ENCODE data around the gene ZNF155.

Gene ZNF155

GRCh38 chr19:44005973-44006372, 22.0 kb downstream of the ZNF155 start:
- no peak for DNase-seq

GRCh38 chr19:44007473-44007872, 23.5 kb downstream of the ZNF155 start:
- DNase-seq = no peak

- no peak for DNase-seq
Observed at GRCh38 chr19:44010468-44010867, 26.5 kb downstream of the ZNF155 start.

GRCh38 chr19:44019498-44019897, 35.5 kb downstream of the ZNF155 start:
- DNase-seq = no peak

- no peak for DNase-seq
Observed at GRCh38 chr19:44021221-44021620, 37.2 kb downstream of the ZNF155 start.

- no peak for DNase-seq
Observed at GRCh38 chr19:44024900-44025216, 40.9 kb downstream of the ZNF155 start.

GRCh38 chr19:44025217-44025936, 41.4 kb downstream of the ZNF155 start, which contains the start of gene ZNF222:
TSS of gene ZNF222 (plus strand) at chr19:44025379. CDS start at chr19:44025437, 58 bp downstream.
- DNase-seq = peak; percentile 88

- DNase-seq = no peak
Observed at GRCh38 chr19:44026622-44027021, 42.6 kb downstream of the ZNF155 start.

GRCh38 chr19:44032001-44032610, 48.1 kb downstream of the ZNF155 start:
- no peak for DNase-seq

- DNase-seq = no peak
Observed at GRCh38 chr19:44042147-44042546, 58.2 kb downstream of the ZNF155 start.
